ENCODE data around the gene ZC3H14. TPM values are rescaled to one million over a fixed set of nuclear protein-coding genes. Genes with fewer than 3 reads are reported as not detected.
A peak's percentile ranks its signal among the peaks of the same experiment; 100 is the strongest.

The ZC3H14 gene
- total and polyA plus RNA-seq, 7 donors = 23.4 to 89.5 (median 80.4) TPM

DNA sequence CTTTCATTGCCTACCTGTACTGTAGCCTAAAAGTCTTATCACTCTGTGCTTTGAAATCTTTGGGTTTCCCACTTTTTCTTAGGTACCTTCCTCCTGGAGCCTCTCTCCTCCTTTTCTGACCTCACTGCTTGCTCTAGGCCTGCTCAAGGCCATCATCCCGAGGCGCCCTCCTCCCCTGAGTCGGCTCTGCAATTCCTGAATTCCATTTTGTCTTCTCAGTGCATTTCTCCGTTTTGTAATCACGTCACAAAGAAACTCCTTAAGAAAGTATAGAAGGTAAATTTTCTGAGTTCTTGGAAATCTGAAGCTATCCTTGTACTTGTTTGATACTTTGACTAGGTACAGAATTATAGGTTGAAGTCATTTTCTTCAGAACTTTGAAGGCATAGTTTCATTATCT lies 25.2 kb downstream of the ZC3H14 start:
- no peak for DNase-seq
- TF ChIP-seq POLR2AphosphoS5 (IDR thresholded peaks at IDR 0.05) (no peak), POLR2A (IDR thresholded peaks at IDR 0.05) (no peak), EP300 (IDR thresholded peaks at IDR 0.05) (no peak)
- TF ChIP-seq, protein P1, sequence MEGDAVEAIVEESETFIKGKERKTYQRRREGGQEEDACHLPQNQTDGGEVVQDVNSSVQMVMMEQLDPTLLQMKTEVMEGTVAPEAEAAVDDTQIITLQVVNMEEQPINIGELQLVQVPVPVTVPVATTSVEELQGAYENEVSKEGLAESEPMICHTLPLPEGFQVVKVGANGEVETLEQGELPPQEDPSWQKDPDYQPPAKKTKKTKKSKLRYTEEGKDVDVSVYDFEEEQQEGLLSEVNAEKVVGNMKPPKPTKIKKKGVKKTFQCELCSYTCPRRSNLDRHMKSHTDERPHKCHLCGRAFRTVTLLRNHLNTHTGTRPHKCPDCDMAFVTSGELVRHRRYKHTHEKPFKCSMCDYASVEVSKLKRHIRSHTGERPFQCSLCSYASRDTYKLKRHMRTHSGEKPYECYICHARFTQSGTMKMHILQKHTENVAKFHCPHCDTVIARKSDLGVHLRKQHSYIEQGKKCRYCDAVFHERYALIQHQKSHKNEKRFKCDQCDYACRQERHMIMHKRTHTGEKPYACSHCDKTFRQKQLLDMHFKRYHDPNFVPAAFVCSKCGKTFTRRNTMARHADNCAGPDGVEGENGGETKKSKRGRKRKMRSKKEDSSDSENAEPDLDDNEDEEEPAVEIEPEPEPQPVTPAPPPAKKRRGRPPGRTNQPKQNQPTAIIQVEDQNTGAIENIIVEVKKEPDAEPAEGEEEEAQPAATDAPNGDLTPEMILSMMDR (IDR thresholded peaks at IDR 0.05) = no peak
- no peak overlapping the region for H3K27ac ChIP-seq
- H3K4me3 ChIP-seq = no peak overlapping the region
- 96% methylated on average over 5 of the region's 5 CpGs for whole genome bisulfite sequencing, 2 donors
- no peaks in the 10 kb centered on the region for H3K27me3 ChIP-seq
- intact Hi-C loops (cut with DNase I) = no loop called here
- peaks cover 0 to 39% (median 23%) of the 10 kb centered on the region in 4 donors for H3K4me1 ChIP-seq
- no peaks in the 10 kb centered on the region for H3K9me3 ChIP-seq
- H3K36me3 ChIP-seq = peaks cover 0 to 75% (median 20%) of the 10 kb centered on the region in 4 donors

DNA sequence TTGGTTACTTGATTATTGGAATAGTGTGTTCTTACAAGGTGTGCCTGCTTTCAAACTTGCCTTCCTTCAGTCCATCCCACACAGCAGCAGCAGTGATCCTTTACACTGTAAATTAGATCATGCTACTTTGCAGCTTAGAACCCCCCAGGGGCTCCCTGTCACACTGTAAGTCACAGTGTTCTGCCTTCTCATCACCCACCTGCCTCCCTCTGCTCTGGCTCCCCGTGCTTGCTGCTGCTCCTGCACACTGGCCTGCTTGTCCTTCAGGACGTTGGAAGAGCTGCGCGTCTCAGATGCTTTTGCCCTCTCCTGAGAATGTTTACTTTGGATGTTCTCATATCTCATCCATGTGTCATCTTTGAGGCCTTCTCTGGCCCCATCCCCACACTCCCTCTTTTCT lies 27.3 kb downstream of the ZC3H14 start:
- Histone ChIP-seq H3K4me3 (no peak overlapping the region), H3K4me1 (peaks cover 0 to 39% (median 23%) of the 10 kb centered on the region in 4 donors), H3K36me3 (peaks cover 0 to 75% (median 20%) of the 10 kb centered on the region in 4 donors), H3K9me3 (no peaks in the 10 kb centered on the region), H3K27ac (peak overlapping the region in 3 of 4 donors; percentile 44 to 57 (median 47)), H3K27me3 (no peaks in the 10 kb centered on the region)
- intact Hi-C loops (cut with DNase I) = no loop called here
- no peak for DNase-seq
- 69 to 85% methylated on average over 4 of the region's 4 CpGs for WGBS, 2 donors
- TF ChIP-seq, protein P1 (IDR thresholded peaks at IDR 0.05) = no peak
- no peak for TF ChIP-seq EP300 (IDR thresholded peaks at IDR 0.05)
- peak in 1 of 4 donors; percentile 42 for TF ChIP-seq POLR2AphosphoS5 (IDR thresholded peaks at IDR 0.05)
- TF ChIP-seq POLR2A (IDR thresholded peaks at IDR 0.05) = no peak

DNA sequence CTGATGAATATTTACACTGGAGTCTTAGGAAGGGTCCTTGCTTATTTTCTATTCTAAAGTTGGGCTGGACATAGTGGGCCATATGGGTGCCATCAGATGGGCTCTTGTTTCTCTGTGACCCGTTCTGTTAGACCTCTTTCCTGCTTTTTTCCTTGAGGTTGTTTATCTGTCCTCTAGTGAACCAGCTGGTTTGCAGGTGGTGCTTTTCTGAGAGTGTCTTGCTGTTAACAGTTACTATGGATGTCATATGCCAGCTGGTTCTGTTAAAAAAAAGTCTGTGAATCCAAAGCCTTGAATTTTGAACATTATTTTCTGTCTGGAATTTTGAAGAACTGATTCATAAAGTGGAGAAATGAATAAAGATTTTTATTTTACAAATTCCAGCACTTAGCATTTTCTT lies 29.2 kb downstream of the ZC3H14 start:
- no peaks in the 10 kb centered on the region for H3K9me3 ChIP-seq
- H3K27me3 ChIP-seq = no peaks in the 10 kb centered on the region
- TF ChIP-seq EP300 (IDR thresholded peaks at IDR 0.05) = no peak
- TF ChIP-seq POLR2AphosphoS5 (IDR thresholded peaks at IDR 0.05) = peak in 2 of 4 donors; percentile 25 to 32
- H3K27ac ChIP-seq = peak overlapping the region in 2 of 4 donors; percentile 25 to 47
- intact Hi-C loops (cut with DNase I) = no loop called here
- H3K4me1 ChIP-seq = peaks cover 0 to 39% (median 23%) of the 10 kb centered on the region in 4 donors
- WGBS, 2 donors = 64 to 70% methylated on average over 1 of the region's 1 CpG
- peaks cover under 1 to 74% (median 19%) of the 10 kb centered on the region in 4 donors for H3K36me3 ChIP-seq
- H3K4me3 ChIP-seq = no peak overlapping the region
- no peak for DNase-seq

DNA sequence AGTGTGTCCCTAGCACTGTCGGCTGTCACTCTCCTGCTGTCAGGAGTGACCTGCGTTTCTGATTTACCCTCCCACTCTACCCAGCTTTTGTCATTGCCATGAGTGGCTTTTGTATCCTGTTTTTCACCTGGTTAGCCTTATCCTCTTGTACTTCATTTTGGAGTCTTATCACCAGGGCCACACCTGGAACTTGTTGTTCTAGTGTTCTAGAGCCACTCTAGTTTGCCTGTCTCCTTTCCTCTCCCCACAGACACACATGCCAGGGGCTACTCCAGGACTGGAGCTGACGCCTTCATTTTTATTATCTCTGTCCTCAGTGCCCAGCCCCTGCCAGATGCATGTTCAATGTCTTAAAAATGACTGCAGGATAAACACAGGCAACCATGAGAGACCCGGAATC lies 34.2 kb downstream of the ZC3H14 start:
- TF ChIP-seq POLR2A (IDR thresholded peaks at IDR 0.05) = no peak
- TF ChIP-seq EP300 (IDR thresholded peaks at IDR 0.05) = no peak
- TF ChIP-seq, protein P1 (IDR thresholded peaks at IDR 0.05) = no peak
- TF ChIP-seq POLR2AphosphoS5 (IDR thresholded peaks at IDR 0.05) = no peak
- Histone ChIP-seq H3K27ac (no peak overlapping the region), H3K36me3 (peaks cover 16 to 87% (median 42%) of the 10 kb centered on the region in 4 donors), H3K27me3 (no peaks in the 10 kb centered on the region), H3K4me3 (no peak overlapping the region), H3K4me1 (peaks cover 0 to 5% (median under 1%) of the 10 kb centered on the region in 4 donors), H3K9me3 (no peaks in the 10 kb centered on the region)
- WGBS, 2 donors = 89 to 93% methylated on average over 4 of the region's 4 CpGs
- intact Hi-C loops (cut with DNase I) = no loop called here
- DNase-seq = no peak

DNA sequence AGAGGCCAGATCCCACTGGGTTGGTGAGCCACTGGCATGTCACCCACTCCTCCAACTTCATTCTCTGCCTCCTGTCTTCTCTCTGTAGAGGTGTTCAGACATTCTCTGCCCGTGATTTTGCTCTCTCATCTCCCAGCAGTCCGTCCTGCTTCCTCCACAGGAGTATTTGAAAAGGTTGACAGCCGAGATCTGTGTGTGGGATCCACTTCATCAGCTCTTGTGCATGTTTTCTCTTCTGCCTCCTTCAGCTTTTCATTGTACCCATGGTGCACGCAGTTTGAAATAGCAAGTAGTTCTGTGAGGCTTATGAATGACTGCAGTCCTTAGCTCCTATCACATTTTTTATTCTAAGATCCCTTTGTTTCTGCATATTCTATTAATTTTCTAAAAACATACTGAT lies 34.8 kb downstream of the ZC3H14 start:
- no peak for DNase-seq
- peaks cover 16 to 93% (median 44%) of the 10 kb centered on the region in 4 donors for H3K36me3 ChIP-seq

More for the DNA sequence above, 34.8 kb downstream of the ZC3H14 start:
- H3K4me1 ChIP-seq = no peaks in the 10 kb centered on the region
- H3K27ac ChIP-seq = no peak overlapping the region
- H3K9me3 ChIP-seq = no peaks in the 10 kb centered on the region
- intact Hi-C loops (cut with DNase I) = no loop called here
- H3K4me3 ChIP-seq = no peak overlapping the region
- TF ChIP-seq POLR2AphosphoS5 (IDR thresholded peaks at IDR 0.05) (no peak), EP300 (IDR thresholded peaks at IDR 0.05) (no peak)
- TF ChIP-seq, protein P1 (IDR thresholded peaks at IDR 0.05) = no peak
- 94 to 96% methylated on average over 4 of the region's 4 CpGs for WGBS, 2 donors
- no peaks in the 10 kb centered on the region for H3K27me3 ChIP-seq

All from sigmoid colon (tissue), 7 donors.